ENCODE results near the gene KRTAP2-3.

DNA sequence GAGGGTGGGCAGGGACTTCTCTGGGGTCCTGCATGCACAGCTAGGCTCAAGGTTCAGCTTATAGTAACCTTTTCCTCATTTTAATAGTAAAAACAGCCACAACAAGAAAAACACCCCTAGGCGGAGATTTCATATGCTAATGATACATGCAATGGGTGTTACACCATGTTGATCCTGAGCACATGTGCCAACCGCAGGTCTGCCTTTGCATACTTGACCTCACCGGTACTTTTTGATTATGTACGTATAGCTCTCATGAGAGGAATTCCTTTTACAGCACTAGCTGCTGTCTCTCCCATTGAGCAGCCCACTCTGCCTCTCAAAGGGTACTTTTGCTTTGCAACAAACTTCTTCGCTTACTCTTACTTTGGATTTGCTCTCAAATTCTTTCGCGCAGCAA, 36.1 kb upstream of the KRTAP2-3 start:
- TF ChIP-seq POLR2A (IDR thresholded peaks at IDR 0.05) (no peak), CTCF (IDR thresholded peaks at IDR 0.05) (no peak), EP300 (IDR thresholded peaks at IDR 0.05) (no peak), POLR2AphosphoS5 (IDR thresholded peaks at IDR 0.05) (no peak)
